Left ventricle myocardium inferior (tissue), 1 donor: ENCODE results near the gene SEH1L. TPM values are rescaled to one million over a fixed set of nuclear protein-coding genes. Genes with fewer than 3 reads are reported as not detected.
"Not testable (repeated sequence)": the region's sequence is repeated elsewhere in the genome, so short reads cannot be mapped to it uniquely, and the experiment has no call there.

Source experiments
- DNase-seq: peaks from one replicate; pipeline ENCODE4 v3.0.0-alpha.2; 2020
- H3K27ac ChIP-seq: fragments of 200-600 bp; replicated peaks from 2 replicates; pipeline ENCODE4 v1.8.0; 2021
- H3K27me3 ChIP-seq: fragments of 200-600 bp; 2 replicates; pipeline ENCODE4 v1.8.0; 2021; ENCODE audit warnings: low read depth
- H3K36me3 ChIP-seq: fragments of 200-600 bp; 2 replicates; pipeline ENCODE4 v1.8.0; 2021
- H3K4me1 ChIP-seq: fragments of 200-600 bp; 2 replicates; pipeline ENCODE4 v1.8.0; 2021
- H3K4me3 ChIP-seq: fragments of 200-600 bp; 2 replicates; pipeline ENCODE4 v1.8.0; 2021; ENCODE audit warnings: mild to moderate bottlenecking, moderate library complexity
- H3K9me3 ChIP-seq: fragments of 200-600 bp; replicated peaks from 2 replicates; pipeline ENCODE4 v1.8.0; 2021
- intact Hi-C: fragments of 100-400 bp; cut with micrococcal nuclease; formaldehyde crosslinking; loops from one replicate; pipeline ENCODE4 v1.11.0; 2022
- total RNA-seq: library from RNA; stranded (reverse); fragmentation: NEBNext Ultra II Directional; extraction: Animal tissue kit (Norgen Biotek cat#: 25700); gene quantifications from one replicate; pipeline ENCODE4 v1.2.1, GENCODE V29; 2021
- TF ChIP-seq, protein P1 (sequence below): fragments of 200-600 bp; IDR thresholded peaks from 2 replicates; pipeline ENCODE4 v1.8.0; 2021; ENCODE audit warnings: antibody characterized with exemption, mild to moderate bottlenecking, borderline replicate concordance
- donor health status: DM: no; HTN: yes; CAD: no; lungs with severe emphysema.

SEH1L gene
- total RNA-seq, 1 donor from 2014 or later: 18.1 TPM

- no peak overlapping the region for H3K4me3 ChIP-seq
- peaks cover 70% of the 10 kb centered on the region for H3K36me3 ChIP-seq
- H3K27me3 ChIP-seq: no peaks in the 10 kb centered on the region
- TF ChIP-seq, protein P1, sequence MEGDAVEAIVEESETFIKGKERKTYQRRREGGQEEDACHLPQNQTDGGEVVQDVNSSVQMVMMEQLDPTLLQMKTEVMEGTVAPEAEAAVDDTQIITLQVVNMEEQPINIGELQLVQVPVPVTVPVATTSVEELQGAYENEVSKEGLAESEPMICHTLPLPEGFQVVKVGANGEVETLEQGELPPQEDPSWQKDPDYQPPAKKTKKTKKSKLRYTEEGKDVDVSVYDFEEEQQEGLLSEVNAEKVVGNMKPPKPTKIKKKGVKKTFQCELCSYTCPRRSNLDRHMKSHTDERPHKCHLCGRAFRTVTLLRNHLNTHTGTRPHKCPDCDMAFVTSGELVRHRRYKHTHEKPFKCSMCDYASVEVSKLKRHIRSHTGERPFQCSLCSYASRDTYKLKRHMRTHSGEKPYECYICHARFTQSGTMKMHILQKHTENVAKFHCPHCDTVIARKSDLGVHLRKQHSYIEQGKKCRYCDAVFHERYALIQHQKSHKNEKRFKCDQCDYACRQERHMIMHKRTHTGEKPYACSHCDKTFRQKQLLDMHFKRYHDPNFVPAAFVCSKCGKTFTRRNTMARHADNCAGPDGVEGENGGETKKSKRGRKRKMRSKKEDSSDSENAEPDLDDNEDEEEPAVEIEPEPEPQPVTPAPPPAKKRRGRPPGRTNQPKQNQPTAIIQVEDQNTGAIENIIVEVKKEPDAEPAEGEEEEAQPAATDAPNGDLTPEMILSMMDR: no peak
- intact Hi-C loops: no loop called here
- peaks cover 14% of the 10 kb centered on the region for H3K4me1 ChIP-seq
- H3K9me3 ChIP-seq: no peaks in the 10 kb centered on the region
- no peak for DNase-seq
- no peak overlapping the region for H3K27ac ChIP-seq
These were observed 25.9 kb downstream of the SEH1L start for GRCh38 chr18:12973562-12974213.

- DNase-seq: no peak
- TF ChIP-seq, protein P1: no peak
- H3K9me3 ChIP-seq: no peaks in the 10 kb centered on the region
- intact Hi-C loops: no loop called here
- no peak overlapping the region for H3K27ac ChIP-seq
- peaks cover 14% of the 10 kb centered on the region for H3K4me1 ChIP-seq
- no peak overlapping the region for H3K4me3 ChIP-seq
- peaks cover 64% of the 10 kb centered on the region for H3K36me3 ChIP-seq
- H3K27me3 ChIP-seq: no peaks in the 10 kb centered on the region
These were observed 27.7 kb downstream of the SEH1L start for GRCh38 chr18:12975488-12975887.

DNA sequence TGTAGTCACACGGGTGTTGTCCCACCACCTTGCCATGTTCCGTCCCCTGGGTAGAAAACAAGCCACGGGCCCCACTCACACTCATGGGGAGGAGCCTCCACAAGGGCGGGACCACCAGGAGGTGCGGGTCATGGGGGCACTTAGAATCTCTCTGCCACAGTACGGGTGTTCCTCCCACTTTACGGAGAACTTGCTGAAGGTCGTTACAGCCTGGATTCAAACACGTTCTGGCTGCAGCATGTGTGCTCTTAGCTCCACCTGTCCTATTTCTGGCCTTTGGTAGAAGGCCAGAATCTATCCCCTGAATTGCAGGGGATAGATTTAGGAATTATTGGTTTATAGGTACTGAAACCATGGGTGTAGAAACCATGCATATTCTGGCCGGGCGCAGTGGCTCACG lies 28.5 kb downstream of the SEH1L start:
- intact Hi-C loops: no loop called here
- no peaks in the 10 kb centered on the region for H3K27me3 ChIP-seq
- H3K27ac ChIP-seq: no peak overlapping the region
- H3K4me3 ChIP-seq: no peak overlapping the region
- peaks cover 56% of the 10 kb centered on the region for H3K36me3 ChIP-seq
- no peak for DNase-seq
- TF ChIP-seq, protein P1: no peak
- peaks cover 14% of the 10 kb centered on the region for H3K4me1 ChIP-seq
- no peaks in the 10 kb centered on the region for H3K9me3 ChIP-seq

GRCh38 chr18:12980065-12980464 lies 32.3 kb downstream of the SEH1L start:
- H3K4me3 ChIP-seq, intact Hi-C loops, H3K27me3 ChIP-seq, H3K27ac ChIP-seq, H3K9me3 ChIP-seq, DNase-seq: not testable (repeated sequence)
- peaks cover 14% of the 10 kb centered on the region for H3K4me1 ChIP-seq
- peaks cover 52% of the 10 kb centered on the region for H3K36me3 ChIP-seq

GRCh38 chr18:12989397-12990122 lies 41.7 kb downstream of the SEH1L start:
- Histone ChIP-seq H3K27ac (no peak overlapping the region), H3K27me3 (no peaks in the 10 kb centered on the region), H3K4me1 (peaks cover 33% of the 10 kb centered on the region), H3K4me3 (no peak overlapping the region), H3K9me3 (no peaks in the 10 kb centered on the region), H3K36me3 (peaks cover 9% of the 10 kb centered on the region)
- no peak for DNase-seq
- TF ChIP-seq, protein P1: no peak
- intact Hi-C loops: no loop called here

GRCh38 chr18:12990123-12990475 lies 42.3 kb downstream of the SEH1L start:
- no peaks in the 10 kb centered on the region for H3K27me3 ChIP-seq
- peaks cover 5% of the 10 kb centered on the region for H3K36me3 ChIP-seq
- TF ChIP-seq, protein P1: no peak
- DNase-seq: no peak
- H3K27ac ChIP-seq: no peak overlapping the region
- peaks cover 33% of the 10 kb centered on the region for H3K4me1 ChIP-seq
- H3K9me3 ChIP-seq: no peaks in the 10 kb centered on the region
- peak overlapping the region; percentile 91 for H3K4me3 ChIP-seq
- intact Hi-C loops: no loop called here
